ENCODE results near the gene GGA1. TPM values are rescaled to one million over a fixed set of nuclear protein-coding genes. Genes with fewer than 3 reads are reported as not detected.
A peak's percentile ranks its signal among the peaks of the same experiment; 100 is the strongest.

The GGA1 gene
- total RNA-seq, 8 experiments from 2014 or later = 25.1 to 76.1 (median 34.1) TPM

GRCh38 chr22:37566329-37566837 is 42.3 kb upstream of the GGA1 start:
- Histone ChIP-seq H3K4me3 (no peak overlapping the region), H3K27ac (no peak overlapping the region), H3K4me1 (replicated peaks in 1 of 2) (peaks cover 12 to 25% of the 10 kb centered on the region in 2 donors)
- in situ Hi-C loops (cut with MboI; ENCODE audit: low pct_unique_long_range_greater_than_20kb in 2 of 9, low sequenced_read_pairs in 9 of 9, unreplicated experiment in 9 of 9) = loop anchor here in 1 of 9 experiments (10.0 kb wide), 1 partner anchor 252 kb away; no protein-coding TSS in a partner anchor
- no peak for ATAC-seq (replicated peaks in 6 of 8)
- WGBS, 10 experiments = no CpG with 5 or more reads among the region's 28 CpGs

DNA sequence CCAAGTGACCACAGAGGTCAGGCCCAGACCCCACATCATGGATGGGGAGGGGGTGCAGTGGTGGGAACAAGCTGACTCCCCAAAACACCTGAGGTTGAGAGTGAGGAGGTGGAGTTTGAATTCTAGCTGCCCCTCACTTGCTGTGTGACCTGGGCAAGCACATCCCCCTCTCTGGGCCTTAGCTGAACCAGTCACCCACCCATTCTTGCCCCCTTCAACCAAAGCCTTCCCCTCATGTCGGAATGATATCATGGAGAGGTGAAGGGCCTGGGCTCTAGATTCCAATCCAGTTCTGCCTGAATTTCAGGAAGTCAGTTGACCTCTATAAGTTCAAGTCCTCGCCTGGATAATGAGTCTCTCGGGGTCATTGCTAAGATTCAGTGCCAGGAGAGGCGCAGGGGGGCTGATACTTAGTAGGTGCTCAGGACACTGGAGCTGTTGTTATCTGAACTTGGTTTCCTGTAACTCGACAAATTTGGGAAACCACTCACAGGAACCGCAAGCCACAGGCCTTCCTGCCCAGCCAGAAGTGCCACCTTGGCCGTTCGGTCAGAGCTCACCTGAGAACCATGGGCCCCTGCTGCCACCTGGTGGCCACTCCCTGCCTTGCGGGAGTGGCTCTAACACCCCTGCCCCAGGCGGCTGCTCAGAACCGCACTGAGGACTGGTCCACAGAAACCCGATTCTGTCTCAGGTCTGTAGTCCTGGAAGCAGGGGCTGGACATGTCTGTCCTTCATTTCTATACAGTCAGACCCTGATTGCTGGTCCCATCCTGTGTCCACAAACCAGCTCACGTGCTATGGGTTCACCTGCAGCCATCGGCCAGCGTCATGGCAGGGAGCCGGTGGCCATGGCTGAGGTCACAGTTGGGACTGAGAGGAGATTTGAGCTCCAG is 41.5 kb upstream of the GGA1 start:
- Histone ChIP-seq H3K27ac (no peak overlapping the region), H3K4me3 (no peak overlapping the region), H3K4me1 (replicated peaks in 1 of 2) (peaks cover 5 to 21% of the 10 kb centered on the region in 2 donors)
- in situ Hi-C loops (cut with MboI; ENCODE audit: low pct_unique_long_range_greater_than_20kb in 2 of 9, low sequenced_read_pairs in 9 of 9, unreplicated experiment in 9 of 9) = loop anchor here in 1 of 9 experiments (10.0 kb wide), 1 partner anchor 252 kb away; no protein-coding TSS in a partner anchor
- 38 to 81% (median 62%) methylated on average over 2 to 8 of the region's 16 CpGs; no CpG with 5 or more reads in 4 of the 10 experiments for WGBS, 10 experiments
- peak; percentile 18 to 90 (median 70) for ATAC-seq (replicated peaks in 6 of 8)

DNA sequence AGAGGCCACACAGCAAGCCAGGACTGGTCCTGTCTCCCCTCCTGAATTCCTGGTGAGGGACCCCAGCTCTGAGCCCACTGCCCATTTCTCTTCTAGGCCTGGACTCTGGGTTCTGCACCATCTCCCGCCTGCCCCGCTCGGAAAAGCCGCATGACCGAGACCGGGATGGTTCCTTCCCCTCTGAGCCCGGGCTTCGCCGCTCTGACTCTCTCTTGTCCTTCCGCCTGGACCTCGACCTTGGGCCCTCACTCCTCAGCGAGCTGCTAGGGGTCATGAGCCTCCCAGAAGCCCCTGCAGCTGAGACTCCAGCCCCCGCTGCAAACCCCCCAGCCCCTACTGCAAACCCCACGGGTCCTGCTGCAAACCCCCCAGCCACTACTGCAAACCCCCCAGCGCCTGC is 40.6 kb upstream of the GGA1 start:
- Histone ChIP-seq H3K27ac (no peak overlapping the region), H3K4me1 (replicated peaks in 1 of 2) (peaks cover 5 to 12% of the 10 kb centered on the region in 2 donors), H3K4me3 (no peak overlapping the region)
- 80% methylated on average over 1 of the region's 15 CpGs; no CpG with 5 or more reads in 9 of the 10 experiments for WGBS, 10 experiments
- no peak for ATAC-seq (replicated peaks in 6 of 8)
- in situ Hi-C loops (cut with MboI; ENCODE audit: low pct_unique_long_range_greater_than_20kb in 2 of 9, low sequenced_read_pairs in 9 of 9, unreplicated experiment in 9 of 9) = loop anchor here in 1 of 9 experiments (10.0 kb wide), 1 partner anchor 253 kb away; no protein-coding TSS in a partner anchor

DNA sequence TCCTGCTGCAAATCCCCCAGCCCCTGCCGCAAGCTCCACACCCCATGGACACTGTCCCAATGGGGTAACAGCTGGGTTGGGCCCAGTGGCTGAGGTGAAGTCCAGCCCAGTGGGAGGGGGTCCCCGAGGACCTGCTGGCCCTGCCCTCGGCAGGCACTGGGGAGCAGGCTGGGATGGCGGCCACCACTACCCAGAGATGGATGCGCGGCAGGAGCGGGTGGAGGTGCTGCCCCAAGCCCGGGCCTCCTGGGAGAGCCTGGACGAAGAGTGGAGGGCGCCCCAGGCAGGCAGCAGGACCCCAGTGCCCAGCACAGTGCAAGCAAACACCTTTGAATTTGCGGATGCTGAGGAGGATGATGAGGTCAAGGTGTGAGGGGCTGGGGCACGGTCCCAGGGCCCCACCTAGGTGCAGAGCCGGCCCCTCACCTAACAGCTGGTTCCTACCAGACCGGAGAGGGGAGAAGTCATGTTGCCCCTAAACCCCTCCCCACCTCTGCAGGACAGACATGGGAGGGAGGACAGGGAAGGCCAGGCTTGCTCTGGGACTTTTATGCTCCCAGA is 40.1 kb upstream of the GGA1 start:
- Histone ChIP-seq H3K4me3 (no peak overlapping the region), H3K27ac (no peak overlapping the region), H3K4me1 (replicated peaks in 1 of 2) (peaks cover under 1 to 7% of the 10 kb centered on the region in 2 donors)
- ATAC-seq (replicated peaks in 6 of 8) = peak in 4 of 8 experiments; percentile 3 to 17 (median 8)
- no CpG with 5 or more reads among the region's 14 CpGs for WGBS, 10 experiments
- in situ Hi-C loops (cut with MboI; ENCODE audit: low pct_unique_long_range_greater_than_20kb in 2 of 9, low sequenced_read_pairs in 9 of 9, unreplicated experiment in 9 of 9) = loop anchor here in 1 of 9 experiments (10.0 kb wide), 1 partner anchor 254 kb away; no protein-coding TSS in a partner anchor

DNA sequence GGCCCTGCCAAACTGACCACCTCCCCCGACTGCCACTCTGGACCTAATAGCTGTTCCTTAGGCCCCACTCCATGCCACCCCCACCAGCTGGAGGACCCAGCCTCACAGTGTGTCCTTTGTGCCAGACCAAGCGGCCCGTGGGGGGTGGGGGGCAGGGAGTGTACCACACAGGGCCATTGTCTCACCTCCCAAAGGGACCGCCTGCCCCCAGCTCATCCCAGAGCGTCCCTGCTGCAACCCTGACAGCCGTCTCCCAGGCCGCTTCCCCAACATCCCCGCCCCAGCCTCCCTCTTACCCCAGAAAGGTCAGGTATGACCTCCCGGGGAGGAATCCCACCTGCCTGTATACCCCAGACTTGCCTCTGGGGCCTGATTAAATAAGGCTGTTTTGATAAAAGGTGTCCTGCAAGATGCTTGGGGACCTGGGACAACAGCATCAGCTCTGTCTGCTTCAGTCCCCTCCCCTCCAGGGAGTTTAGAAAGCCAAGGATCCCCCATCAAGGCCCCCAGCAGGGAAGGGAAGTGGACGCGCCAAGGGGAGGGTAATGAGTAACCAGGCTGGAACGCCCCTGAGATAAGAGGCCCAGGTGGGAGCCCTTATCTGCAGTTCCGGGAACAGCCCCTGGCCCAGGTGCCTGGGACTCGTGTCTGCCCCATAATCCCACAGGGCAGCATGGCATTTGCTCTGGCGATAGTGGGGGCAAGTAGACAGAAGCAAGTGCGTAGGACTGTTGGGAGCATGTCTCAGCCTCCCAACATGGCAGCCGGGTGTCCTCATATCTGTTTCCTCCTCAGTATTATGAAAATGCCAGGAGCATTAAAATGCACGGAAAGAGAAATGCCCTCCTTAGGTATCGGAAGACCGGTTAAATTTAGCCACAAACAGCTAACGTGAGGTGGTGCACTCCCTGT is 39.4 kb upstream of the GGA1 start:
- peaks cover 0 to 2% of the 10 kb centered on the region in 2 donors for H3K4me1 ChIP-seq (replicated peaks in 1 of 2)
- no peak overlapping the region for H3K27ac ChIP-seq
- WGBS, 10 experiments = 47 to 100% (median 79%) methylated on average over 2 to 8 of the region's 21 CpGs; no CpG with 5 or more reads in 4 of the 10 experiments
- ATAC-seq (replicated peaks in 6 of 8) = peak in 5 of 8 experiments; percentile 4 to 19 (median 16)
- no peak overlapping the region for H3K4me3 ChIP-seq
- in situ Hi-C loops (cut with MboI; ENCODE audit: low pct_unique_long_range_greater_than_20kb in 2 of 9, low sequenced_read_pairs in 9 of 9, unreplicated experiment in 9 of 9) = loop anchor here in 1 of 9 experiments (10.0 kb wide), 1 partner anchor 254 kb away; no protein-coding TSS in a partner anchor

- in situ Hi-C loops (cut with MboI; ENCODE audit: low pct_unique_long_range_greater_than_20kb in 2 of 9, low sequenced_read_pairs in 9 of 9, unreplicated experiment in 9 of 9) = loop anchor here in 1 of 9 experiments (10.0 kb wide), 1 partner anchor 255 kb away; no protein-coding TSS in a partner anchor
- Histone ChIP-seq H3K4me1 (replicated peaks in 1 of 2) (peaks cover 0 to 2% of the 10 kb centered on the region in 2 donors), H3K4me3 (no peak overlapping the region), H3K27ac (no peak overlapping the region)
- ATAC-seq (replicated peaks in 6 of 8) = no peak
- 20 to 100% (median 73%) methylated on average over 1 to 6 of the region's 9 CpGs; no CpG with 5 or more reads in 2 of the 10 experiments for WGBS, 10 experiments
These were observed 38.5 kb upstream of the GGA1 start for GRCh38 chr22:37569921-37570660.

DNA sequence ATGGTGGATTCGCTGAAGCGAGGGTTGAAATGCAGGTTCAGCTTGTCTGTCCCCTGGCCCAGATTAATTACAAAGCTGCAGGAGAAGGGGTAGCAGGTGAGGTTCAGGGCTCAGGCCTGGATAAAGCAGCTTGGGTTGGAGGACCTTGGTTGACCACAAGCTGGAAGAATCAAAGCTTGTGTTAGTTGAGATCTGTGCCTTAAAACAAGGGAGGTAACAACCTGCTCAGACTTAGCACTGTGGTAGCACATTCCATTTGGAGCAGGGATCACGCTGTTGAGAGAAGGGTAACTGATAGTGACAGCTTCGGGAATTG is 38.0 kb upstream of the GGA1 start:
- in situ Hi-C loops (cut with MboI; ENCODE audit: low pct_unique_long_range_greater_than_20kb in 2 of 9, low sequenced_read_pairs in 9 of 9, unreplicated experiment in 9 of 9) = no loop called here
- ATAC-seq (replicated peaks in 6 of 8) = no peak

DNA sequence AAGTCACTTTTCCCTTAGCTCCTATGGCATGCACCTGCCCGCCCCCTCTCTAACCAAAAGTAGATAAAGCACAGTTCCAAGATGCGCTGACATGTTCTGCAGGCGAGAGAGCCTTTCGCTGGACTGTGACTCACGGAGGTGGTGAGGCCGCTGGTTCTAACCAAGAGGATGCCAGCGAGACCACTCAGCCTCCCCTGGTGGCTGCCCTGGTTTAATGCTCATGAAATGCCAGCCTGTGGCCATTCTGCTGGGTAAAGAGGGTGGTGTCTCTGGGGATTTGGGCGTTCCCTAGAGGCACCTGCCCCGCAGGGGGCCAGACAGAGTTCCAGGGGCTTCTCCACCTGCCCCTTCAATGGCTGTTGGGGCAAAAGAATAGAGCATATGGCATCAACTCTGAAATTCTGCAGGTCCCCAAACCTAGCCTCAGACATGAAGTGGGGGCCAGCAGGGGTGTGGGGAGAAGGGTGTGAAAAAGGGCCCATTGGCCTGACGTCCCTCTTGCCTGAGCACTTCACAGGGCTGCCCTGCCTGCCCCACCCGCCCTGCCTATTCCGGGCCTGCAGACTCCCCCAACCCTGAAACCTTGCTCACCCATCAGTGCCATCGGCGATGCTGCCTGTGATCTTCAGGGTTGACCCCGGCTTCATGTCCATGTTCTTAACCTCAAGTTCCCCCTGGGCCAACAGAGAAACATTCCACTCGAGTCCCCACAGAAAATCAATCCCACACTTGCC is 37.2 kb upstream of the GGA1 start:
- in situ Hi-C loops (cut with MboI; ENCODE audit: low pct_unique_long_range_greater_than_20kb in 2 of 9, low sequenced_read_pairs in 9 of 9, unreplicated experiment in 9 of 9) = no loop called here
- WGBS, 10 experiments = 51 to 93% (median 71%) methylated on average over 1 to 5 of the region's 16 CpGs; no CpG with 5 or more reads in 3 of the 10 experiments
- Histone ChIP-seq H3K27ac (no peak overlapping the region), H3K4me3 (no peak overlapping the region), H3K4me1 (replicated peaks in 1 of 2) (peaks cover 0 to 2% of the 10 kb centered on the region in 2 donors)
- ATAC-seq (replicated peaks in 6 of 8) = no peak

More for the DNA sequence above, 38.0 kb upstream of the GGA1 start:
- peaks cover 0 to 2% of the 10 kb centered on the region in 2 donors for H3K4me1 ChIP-seq (replicated peaks in 1 of 2)
- no peak overlapping the region for H3K4me3 ChIP-seq
- no peak overlapping the region for H3K27ac ChIP-seq
- WGBS, 10 experiments = 60 to 100% (median 87%) methylated on average over 1 to 3 of the region's 4 CpGs; no CpG with 5 or more reads in 4 of the 10 experiments

- 90 to 100% (median 95%) methylated on average over 4 to 8 of the region's 8 CpGs; no CpG with 5 or more reads in 5 of the 10 experiments for WGBS, 10 experiments
- in situ Hi-C loops (cut with MboI; ENCODE audit: low pct_unique_long_range_greater_than_20kb in 2 of 9, low sequenced_read_pairs in 9 of 9, unreplicated experiment in 9 of 9) = no loop called here
These were observed 36.7 kb upstream of the GGA1 start for GRCh38 chr22:37571992-37572373.

GRCh38 chr22:37575490-37576003 is 33.1 kb upstream of the GGA1 start:
- ATAC-seq (replicated peaks in 6 of 8) = no peak
- 67 to 100% (median 94%) methylated on average over 1 to 5 of the region's 10 CpGs; no CpG with 5 or more reads in 6 of the 10 experiments for WGBS, 10 experiments
- Histone ChIP-seq H3K4me1 (replicated peaks in 1 of 2) (no peaks in the 10 kb centered on the region), H3K27ac (no peak overlapping the region), H3K4me3 (no peak overlapping the region)
- in situ Hi-C loops (cut with MboI; ENCODE audit: low pct_unique_long_range_greater_than_20kb in 2 of 9, low sequenced_read_pairs in 9 of 9, unreplicated experiment in 9 of 9) = no loop called here

More at GRCh38 chr22:37571992-37572373, 36.7 kb upstream of the GGA1 start:
- ATAC-seq (replicated peaks in 6 of 8) = no peak
- Histone ChIP-seq H3K4me3 (no peak overlapping the region), H3K27ac (no peak overlapping the region), H3K4me1 (replicated peaks in 1 of 2) (peaks cover 0 to 2% of the 10 kb centered on the region in 2 donors)

GRCh38 chr22:37578002-37578401 is 30.6 kb upstream of the GGA1 start:
- ATAC-seq (replicated peaks in 6 of 8) = no peak
- H3K27ac ChIP-seq = no peak overlapping the region
- WGBS, 10 experiments = 62 to 100% (median 87%) methylated on average over 1 to 5 of the region's 5 CpGs; no CpG with 5 or more reads in 2 of the 10 experiments
- H3K4me1 ChIP-seq (replicated peaks in 1 of 2) = no peaks in the 10 kb centered on the region
- no peak overlapping the region for H3K4me3 ChIP-seq
- in situ Hi-C loops (cut with MboI; ENCODE audit: low pct_unique_long_range_greater_than_20kb in 2 of 9, low sequenced_read_pairs in 9 of 9, unreplicated experiment in 9 of 9) = no loop called here

Measured in motor neuron (in vitro differentiated cells).